HepG2 (cell line): ENCODE measurements around the gene ENG. TPM values are rescaled to one million over a fixed set of nuclear protein-coding genes. Genes with fewer than 3 reads are reported as not detected.

Source experiments
- ARHGAP35 ChIP-seq: sonication (generic); formaldehyde crosslinking; IDR thresholded peaks from 2 replicates; pipeline ENCODE4 v1.9.0; 2022; ENCODE audit warnings: mild to moderate bottlenecking, inconsistent platforms, moderate library complexity, missing genetic modification reagents, borderline replicate concordance
- ARNT2 ChIP-seq: sonication (generic); formaldehyde crosslinking; IDR thresholded peaks from 2 replicates; pipeline ENCODE4 v1.8.0; 2022; ENCODE audit warnings: mild to moderate bottlenecking, low read depth, missing genetic modification reagents, moderate library complexity
- FOXO4 ChIP-seq: sonication (generic); formaldehyde crosslinking; conservative IDR thresholded peaks from 2 replicates; pipeline ENCODE4 v1.8.1; 2023; ENCODE audit warnings: missing genetic modification reagents
- GATA4 ChIP-seq: sonication (generic); IDR thresholded peaks from 2 replicates; pipeline ENCODE4 v1.6.1; 2016; ENCODE audit warnings: antibody characterized with exemption, low read depth, borderline replicate concordance
- HDAC6 ChIP-seq: fragments of 200-600 bp; sonication (generic); IDR thresholded peaks from 2 replicates; pipeline ENCODE4 v1.7.0; 2017; ENCODE audit warnings: mild to moderate bottlenecking, antibody characterized with exemption, low read length, low read depth
- HMG20B ChIP-seq: conservative IDR thresholded peaks from 2 replicates; pipeline ENCODE4 v1.6.1; 2016; ENCODE audit warnings: missing genetic modification reagents, missing compliant biosample characterization
- SYNCRIP ChIP-seq: fragments of 200-400 bp; formaldehyde crosslinking; IDR thresholded peaks from 2 replicates; pipeline ENCODE4 v1.6.1; 2018; ENCODE audit warnings: mild to moderate bottlenecking, low read depth, low read length; ENCODE audit not compliant: insufficient read depth
- TARDBP ChIP-seq: sonication (generic); formaldehyde crosslinking; IDR thresholded peaks from 2 replicates; pipeline ENCODE4 v1.8.0; 2022; ENCODE audit warnings: mild to moderate bottlenecking, missing genetic modification reagents
- ZBTB10 ChIP-seq: sonication (generic); formaldehyde crosslinking; IDR thresholded peaks from 2 replicates; pipeline ENCODE4 v1.4.0; 2020; ENCODE audit warnings: missing genetic modification reagents, borderline replicate concordance
- ZMYM2 ChIP-seq: sonication (generic); formaldehyde crosslinking; IDR thresholded peaks from 2 replicates; pipeline ENCODE4 v1.8.0; 2022; ENCODE audit warnings: mild to moderate bottlenecking, missing genetic modification reagents
- ZNF235 ChIP-seq: sonication (generic); formaldehyde crosslinking; IDR thresholded peaks from 2 replicates; pipeline ENCODE4 v1.8.1; 2023; ENCODE audit warnings: mild to moderate bottlenecking, missing genetic modification reagents, borderline replicate concordance
- ZNF33B ChIP-seq: sonication (generic); formaldehyde crosslinking; IDR thresholded peaks from 2 replicates; pipeline ENCODE4 v1.5.1; 2020; ENCODE audit warnings: mild to moderate bottlenecking, missing genetic modification reagents
- ZNF460 ChIP-seq: sonication (generic); formaldehyde crosslinking; IDR thresholded peaks from 2 replicates; pipeline ENCODE4 v1.5.1; 2020; ENCODE audit warnings: missing genetic modification reagents, mild to moderate bottlenecking, borderline replicate concordance
- ZNF543 ChIP-seq: sonication (generic); formaldehyde crosslinking; IDR thresholded peaks from 2 replicates; pipeline ENCODE4 v1.4.0; 2020; ENCODE audit warnings: mild to moderate bottlenecking, missing genetic modification reagents
- ZNF615 ChIP-seq: sonication (generic); formaldehyde crosslinking; IDR thresholded peaks from 2 replicates; pipeline ENCODE4 v1.5.0; 2020; ENCODE audit warnings: mild to moderate bottlenecking, missing genetic modification reagents, borderline replicate concordance
- ZSCAN30 ChIP-seq: sonication (generic); formaldehyde crosslinking; IDR thresholded peaks from 2 replicates; pipeline ENCODE4 v1.5.0; 2020; ENCODE audit warnings: mild to moderate bottlenecking, missing genetic modification reagents
- polyA plus RNA-seq, 8 experiments: library from polyadenylated mRNA; depleted of rRNA in 3 of 8; stranded (reverse) in 7 of 8; unstranded in 1 of 8; fragments of >200 nt; fragmentation: Illumina TruSeq in 4 of 8; extraction: Trizol in 4 of 8; gene quantifications; 2 replicates each; pipeline versions ENCODE4 v1.2.1 to v1.2.3, GENCODE V29; 2011 to 2016; ENCODE audit warnings: low read depth in 4 of 8, missing spikeins in 1 of 8, mixed read lengths in 1 of 8; ENCODE audit not compliant: insufficient read depth in 1 of 8
- total RNA-seq, 5 experiments: library from RNA; depleted of rRNA; stranded (reverse); fragments of >200 nt; fragmentation: Illumina TruSeq; extraction: Trizol; gene quantifications; 2 replicates each; pipeline ENCODE4 v1.2.3, GENCODE V29; 2016; ENCODE audit warnings: low read depth in 1 of 5
- TF ChIP-seq, protein P1 (sequence below): fragments of 450-650 bp; IDR thresholded peaks from 2 replicates; pipeline ENCODE4 v1.6.1; 2016
- TF ChIP-seq, protein P2 (sequence below): sonication (generic); formaldehyde crosslinking; IDR thresholded peaks from 2 replicates; pipeline ENCODE4 v1.4.0; 2020; ENCODE audit warnings: missing genetic modification reagents
- TF ChIP-seq, protein P3 (sequence below): sonication (generic); formaldehyde crosslinking; IDR thresholded peaks from 2 replicates; pipeline ENCODE4 v1.5.0; 2020; ENCODE audit warnings: missing genetic modification reagents

ENG gene
- total and polyA plus RNA-seq, 2 of the 13 experiments (the other 11 are each of a cell fraction or from before 2014, with no cell fraction given), result 0.02 to 1.1 TPM

DNA sequence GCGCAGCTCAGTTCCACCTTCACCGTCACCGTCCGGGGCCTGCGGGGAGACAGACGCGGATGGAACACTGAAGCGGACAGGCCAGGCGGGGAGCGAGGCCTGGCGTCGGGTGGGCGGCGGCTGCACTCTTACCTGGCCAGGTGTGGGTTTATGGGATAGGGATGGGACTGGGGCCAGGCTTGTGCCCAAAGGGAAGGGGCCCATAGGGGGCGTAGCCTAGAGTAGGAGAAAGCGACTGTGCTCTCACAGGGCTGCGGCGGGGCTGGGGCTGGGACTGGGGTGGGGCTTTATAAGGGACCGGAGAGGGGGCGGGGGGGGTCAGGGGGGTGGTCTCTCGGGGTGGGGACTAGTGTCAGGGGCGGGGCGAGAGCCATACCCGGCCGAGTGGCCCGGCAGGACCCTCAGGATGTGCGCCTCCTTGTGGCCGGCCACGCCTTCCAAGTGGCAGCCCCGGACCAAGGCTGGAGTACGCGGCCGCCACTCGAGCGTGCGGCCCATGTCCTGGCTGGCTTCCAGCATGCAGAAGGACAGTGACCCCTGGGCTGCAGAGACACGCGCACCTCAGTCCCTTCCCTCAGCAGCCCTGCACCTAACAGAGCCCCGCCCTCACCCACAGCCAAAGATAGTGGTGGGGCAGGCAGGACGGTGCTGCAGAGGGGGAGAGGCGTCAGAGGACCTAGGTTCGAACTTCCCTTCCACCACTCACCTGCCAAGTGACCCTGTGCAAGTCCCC lies 29.0 kb downstream of the ENG start (continued):
- TF ChIP-seq GATA4 (no peak), ZNF460 (CRISPR knock-in tag) (no peak), ARHGAP35 (CRISPR knock-in tag) (no peak), FOXO4 (no peak), TARDBP (CRISPR knock-in tag) (no peak), ZNF543 (CRISPR knock-in tag) (no peak), ZMYM2 (no peak; the same call in 1 of the 2 replicates), ZBTB10 (CRISPR knock-in tag) (no peak), ZNF615 (CRISPR knock-in tag) (no peak), ZSCAN30 (CRISPR knock-in tag) (no peak), ZNF235 (no peak), ZNF33B (no peak), HDAC6 (no peak), ARNT2 (CRISPR knock-in tag) (0 out of 2 replicates have a peak, but pooled peaks have one; percentile 33), SYNCRIP (no peak), HMG20B (CRISPR knock-in tag) (no peak)
- TF ChIP-seq, protein P1, sequence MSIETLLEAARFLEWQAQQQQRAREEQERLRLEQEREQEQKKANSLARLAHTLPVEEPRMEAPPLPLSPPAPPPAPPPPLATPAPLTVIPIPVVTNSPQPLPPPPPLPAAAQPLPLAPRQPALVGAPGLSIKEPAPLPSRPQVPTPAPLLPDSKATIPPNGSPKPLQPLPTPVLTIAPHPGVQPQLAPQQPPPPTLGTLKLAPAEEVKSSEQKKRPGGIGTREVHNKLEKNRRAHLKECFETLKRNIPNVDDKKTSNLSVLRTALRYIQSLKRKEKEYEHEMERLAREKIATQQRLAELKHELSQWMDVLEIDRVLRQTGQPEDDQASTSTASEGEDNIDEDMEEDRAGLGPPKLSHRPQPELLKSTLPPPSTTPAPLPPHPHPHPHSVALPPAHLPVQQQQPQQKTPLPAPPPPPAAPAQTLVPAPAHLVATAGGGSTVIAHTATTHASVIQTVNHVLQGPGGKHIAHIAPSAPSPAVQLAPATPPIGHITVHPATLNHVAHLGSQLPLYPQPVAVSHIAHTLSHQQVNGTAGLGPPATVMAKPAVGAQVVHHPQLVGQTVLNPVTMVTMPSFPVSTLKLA, result no peak
- TF ChIP-seq, protein P2, sequence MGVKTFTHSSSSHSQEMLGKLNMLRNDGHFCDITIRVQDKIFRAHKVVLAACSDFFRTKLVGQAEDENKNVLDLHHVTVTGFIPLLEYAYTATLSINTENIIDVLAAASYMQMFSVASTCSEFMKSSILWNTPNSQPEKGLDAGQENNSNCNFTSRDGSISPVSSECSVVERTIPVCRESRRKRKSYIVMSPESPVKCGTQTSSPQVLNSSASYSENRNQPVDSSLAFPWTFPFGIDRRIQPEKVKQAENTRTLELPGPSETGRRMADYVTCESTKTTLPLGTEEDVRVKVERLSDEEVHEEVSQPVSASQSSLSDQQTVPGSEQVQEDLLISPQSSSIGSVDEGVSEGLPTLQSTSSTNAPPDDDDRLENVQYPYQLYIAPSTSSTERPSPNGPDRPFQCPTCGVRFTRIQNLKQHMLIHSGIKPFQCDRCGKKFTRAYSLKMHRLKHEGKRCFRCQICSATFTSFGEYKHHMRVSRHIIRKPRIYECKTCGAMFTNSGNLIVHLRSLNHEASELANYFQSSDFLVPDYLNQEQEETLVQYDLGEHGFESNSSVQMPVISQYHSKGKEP (CRISPR knock-in tag), result no peak
- TF ChIP-seq, protein P3, sequence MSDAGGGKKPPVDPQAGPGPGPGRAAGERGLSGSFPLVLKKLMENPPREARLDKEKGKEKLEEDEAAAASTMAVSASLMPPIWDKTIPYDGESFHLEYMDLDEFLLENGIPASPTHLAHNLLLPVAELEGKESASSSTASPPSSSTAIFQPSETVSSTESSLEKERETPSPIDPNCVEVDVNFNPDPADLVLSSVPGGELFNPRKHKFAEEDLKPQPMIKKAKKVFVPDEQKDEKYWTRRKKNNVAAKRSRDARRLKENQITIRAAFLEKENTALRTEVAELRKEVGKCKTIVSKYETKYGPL (CRISPR knock-in tag), result no peak
